WTC11 (cell line): ENCODE results near the gene TCP11.

Source experiments
- CTCF ChIP-seq: fragments of 200-600 bp; IDR thresholded peaks from 2 replicates; pipeline ENCODE4 v1.8.0; 2022; ENCODE audit warnings: antibody characterized with exemption
- ZNF317 ChIP-seq: sonication (generic); formaldehyde crosslinking; IDR thresholded peaks from 2 replicates; pipeline ENCODE4 v1.8.1; 2023; ENCODE audit warnings: low read depth, mild to moderate bottlenecking, moderate library complexity, missing genetic modification reagents, borderline replicate concordance
- ZNF396 ChIP-seq: fragments of 250-450 bp; sonication (Bioruptor Pico); IDR thresholded peaks from 2 replicates; pipeline ENCODE4 v1.8.0; 2021; ENCODE audit warnings: mild to moderate bottlenecking, moderate library complexity, borderline replicate concordance

- no peak for TF ChIP-seq ZNF317
- no peak for TF ChIP-seq CTCF
- TF ChIP-seq ZNF396 (CRISPR knock-in tag) = no peak
Measured at GRCh38 chr6:35086636-35087360, 54.3 kb downstream of the TCP11 start.
